ENCODE results near the gene ZNF432.

The ZNF432 gene

DNA sequence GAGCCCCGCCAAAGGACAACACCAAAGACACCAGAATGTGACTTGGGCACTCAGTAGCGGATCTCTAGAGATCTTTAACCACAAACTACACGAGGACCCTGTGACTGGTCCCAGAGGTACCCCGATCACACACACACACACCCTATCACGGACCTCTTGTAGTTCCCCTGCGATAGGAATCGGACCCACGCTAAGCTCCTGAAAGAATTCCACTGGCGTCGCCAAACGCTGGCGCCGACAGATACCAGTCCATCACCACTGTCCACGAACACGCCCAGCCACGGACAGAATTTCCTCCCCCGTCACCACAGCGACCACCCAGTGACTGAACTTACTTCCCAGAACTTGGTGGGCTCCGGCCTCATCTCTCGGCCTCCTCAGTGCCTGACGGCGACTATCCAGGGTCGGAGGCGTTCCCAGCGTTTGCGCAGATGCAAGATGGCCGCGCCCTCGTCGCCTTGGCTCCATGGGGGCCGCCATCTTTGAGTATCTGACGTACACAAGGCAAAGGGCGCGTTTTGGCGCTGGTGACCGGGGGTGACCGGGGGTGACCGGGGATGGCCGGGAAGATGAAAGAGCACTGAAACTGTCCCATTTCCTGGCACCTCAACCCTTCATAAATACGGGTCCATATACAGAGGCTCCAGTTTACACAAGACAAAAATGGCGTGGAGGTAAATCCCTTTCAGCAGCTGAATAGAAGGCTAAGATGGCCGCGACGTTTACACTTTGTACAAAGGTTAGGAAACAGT is 40.7 kb downstream of the ZNF432 start, which contains the start of gene ZNF615:
Gene ZNF615, minus strand, starts transcription at position 406 of the 752 bp plus-strand sequence. CDS start 4,500 bp downstream, outside the sequence.
- DNase-seq, result peak; percentile 84 to 89

DNA sequence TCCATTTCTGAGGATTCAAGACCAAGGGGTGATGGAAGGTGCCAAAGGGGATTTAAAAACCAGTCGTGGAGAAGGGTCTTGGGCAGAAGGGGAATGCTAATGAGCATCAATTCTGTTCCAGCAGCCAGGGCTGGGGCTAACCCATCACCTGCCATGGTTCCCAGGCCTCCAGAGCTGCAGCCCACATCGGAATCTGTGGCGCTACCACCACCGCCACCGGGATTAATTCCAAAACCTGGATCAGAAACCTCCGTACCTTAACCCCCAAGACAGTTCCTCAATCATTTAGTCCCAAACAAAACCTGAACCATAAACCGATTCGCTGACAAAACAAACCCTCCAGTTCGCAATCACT is 41.2 kb downstream of the ZNF432 start:
- no peak for DNase-seq

DNA sequence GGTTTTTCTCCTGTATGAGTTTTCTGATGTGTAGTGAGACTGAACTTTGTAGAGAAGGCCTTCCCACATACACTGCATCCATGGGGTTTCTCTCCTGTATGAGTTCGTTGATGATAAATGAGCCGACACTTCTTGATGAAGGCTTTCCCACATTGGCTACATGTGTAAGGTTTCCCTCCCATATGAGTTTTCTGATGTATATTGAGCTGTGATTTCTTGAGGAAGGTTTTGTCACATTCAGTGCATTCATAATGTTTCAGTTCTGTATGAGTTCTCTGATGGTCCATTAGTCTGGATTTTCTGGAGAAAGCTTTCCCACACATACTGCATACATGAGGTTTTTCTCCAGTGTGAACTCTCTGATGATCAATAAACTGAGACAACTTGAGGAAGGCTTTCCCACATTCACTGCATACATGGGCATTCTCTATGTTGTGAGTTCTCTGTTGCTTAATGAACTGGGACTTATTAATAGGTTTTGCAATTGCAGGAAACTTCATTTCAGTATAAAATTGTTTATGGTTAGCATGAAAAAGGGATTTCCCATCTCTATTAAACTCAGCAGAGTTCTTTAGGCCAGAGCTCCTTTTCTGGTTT is 54.5 kb downstream of the ZNF432 start:
- no peak for DNase-seq

DNA sequence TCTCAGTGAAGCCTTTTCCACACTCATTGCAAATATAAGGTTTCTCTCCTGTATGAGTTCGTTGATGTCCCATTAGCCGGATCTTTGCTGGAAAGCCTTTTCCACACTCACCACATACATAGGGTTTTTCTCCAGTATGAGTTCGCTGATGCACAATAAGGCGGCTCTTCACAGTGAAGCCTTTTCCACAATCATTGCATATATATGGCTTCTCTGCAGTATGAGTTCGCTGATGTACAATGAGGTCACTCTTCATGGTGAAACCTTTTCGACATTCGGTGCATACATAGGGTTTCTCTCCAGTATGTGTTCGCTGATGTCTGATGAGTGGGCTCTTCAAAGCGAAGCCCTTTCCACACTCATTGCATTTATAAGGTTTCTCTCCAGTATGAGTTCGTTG is 55.2 kb downstream of the ZNF432 start:
- no peak for DNase-seq

DNA sequence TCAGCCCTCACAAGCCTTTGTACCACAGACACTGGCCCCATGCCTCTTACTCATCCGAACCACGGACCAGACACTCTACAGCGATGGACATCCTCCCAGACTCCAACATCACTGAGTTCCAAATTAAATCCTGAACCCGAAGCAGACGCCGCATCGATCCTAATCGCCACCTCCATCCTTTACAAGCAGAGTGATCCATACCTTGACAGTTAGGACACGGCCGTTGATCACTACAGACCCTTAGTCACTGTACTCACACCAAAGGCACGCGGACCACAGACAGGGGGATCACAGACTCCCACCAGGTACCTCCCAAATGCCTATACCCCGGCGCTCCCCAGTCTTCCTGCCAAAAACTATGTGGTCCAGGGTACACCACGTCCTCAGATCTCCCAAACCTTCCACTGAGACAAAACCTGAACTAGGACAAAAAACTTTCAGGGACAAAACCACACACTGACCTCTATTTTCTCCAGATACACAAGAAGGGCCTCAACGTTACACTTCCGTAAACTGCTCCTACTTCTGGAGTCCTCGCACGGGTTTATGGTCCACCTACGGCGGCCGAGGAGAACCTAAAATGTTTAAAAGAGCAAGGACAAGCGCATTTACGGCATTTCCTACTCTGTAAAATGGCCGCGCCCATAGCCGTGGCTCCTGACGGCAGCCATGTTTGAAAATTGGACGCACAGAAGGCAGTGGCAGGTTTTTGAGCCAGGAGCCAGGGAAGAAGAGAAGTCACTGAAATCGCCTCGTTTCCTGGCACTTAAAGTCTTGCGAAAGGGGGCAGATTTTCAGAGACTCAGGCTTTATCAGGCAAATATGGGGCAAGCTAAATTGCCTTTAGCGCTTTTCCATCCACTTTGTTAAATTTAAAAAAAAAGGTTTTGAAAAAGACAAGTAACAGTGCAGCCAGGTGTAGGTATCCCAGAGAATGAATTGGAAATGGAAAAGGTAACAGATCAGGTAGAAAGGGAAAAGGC is 62.0 kb downstream of the ZNF432 start, which contains the start of gene ZNF350:
Gene ZNF350, minus strand, starts transcription at position 532 of the 983 bp plus-strand sequence. CDS start 12,480 bp downstream, outside the sequence.
- peak; percentile 92 to 94 for DNase-seq

DNA sequence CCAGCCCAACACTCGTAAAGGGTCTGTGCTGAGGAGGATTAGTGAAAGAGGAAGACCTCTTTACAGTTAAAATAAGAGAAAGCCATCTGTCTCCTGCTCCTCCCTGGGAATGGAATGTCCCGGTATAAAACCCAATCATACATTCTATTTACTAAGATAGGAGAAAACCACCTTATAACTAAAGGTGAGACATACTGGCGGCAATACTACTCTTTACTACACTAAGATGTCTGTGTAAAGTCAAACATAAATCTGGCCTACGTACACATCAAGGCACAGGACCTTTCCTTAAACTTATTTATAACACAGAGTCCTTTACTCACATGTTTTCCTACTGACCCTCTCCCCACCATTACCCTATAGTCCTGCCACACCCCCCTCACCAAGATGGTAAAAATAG is 65.3 kb downstream of the ZNF432 start:
- no peak for DNase-seq

Measured in CD4-positive, alpha-beta T cell treated with Interleukin-1 beta for 1 hour (primary cell).